Neutrophil (primary cell): ENCODE results near the gene MARCHF3.

Source experiments
- H3K27ac ChIP-seq: fragments of 200-600 bp; sonication (generic); 2 replicates; pipeline ENCODE4 v1.5.1; 2016; ENCODE audit warnings: mild to moderate bottlenecking, moderate library complexity
- H3K27me3 ChIP-seq: fragments of 200-600 bp; sonication (generic); 2 replicates; pipeline ENCODE4 v1.6.0; 2016; ENCODE audit warnings: mild to moderate bottlenecking
- H3K36me3 ChIP-seq: fragments of 200-600 bp; sonication (generic); 2 replicates; pipeline ENCODE4 v1.5.1; 2017
- H3K4me1 ChIP-seq, 2 experiments: fragments of 200-600 bp in 1 of 2; sonication (generic) in 1 of 2; 1 replicate in 1 of 2; 2 replicates in 1 of 2; pipeline versions ENCODE4 v1.5.1 to v1.6.1; 2013 to 2016; ENCODE audit warnings: low read depth in 1 of 2, low read length in 1 of 2, mild to moderate bottlenecking in 1 of 2, moderate library complexity in 1 of 2; ENCODE audit not compliant: control insufficient read depth in 1 of 2, insufficient read depth in 1 of 2
- H3K4me3 ChIP-seq, 2 experiments: fragments of 200-600 bp in 1 of 2; sonication (generic) in 1 of 2; 1 replicate in 1 of 2; 2 replicates in 1 of 2; pipeline ENCODE4 v1.5.1; 2013 to 2016; ENCODE audit warnings: low read depth in 1 of 2, low read length in 1 of 2, mild to moderate bottlenecking in 1 of 2, moderate library complexity in 1 of 2
- H3K9me3 ChIP-seq: fragments of 200-600 bp; sonication (generic); 2 replicates; pipeline ENCODE4 v1.5.1; 2016
- CTCF ChIP-seq: fragments of 200-600 bp; sonication (generic); IDR thresholded peaks from 2 replicates; pipeline ENCODE4 v1.5.1; 2016; ENCODE audit warnings: antibody characterized with exemption

MARCHF3 gene

GRCh38 chr5:126937771-126938170 is 92.6 kb downstream of the MARCHF3 start:
- TF ChIP-seq CTCF = no peak
- no peaks in the 10 kb centered on the region for H3K36me3 ChIP-seq
- no peak overlapping the region for H3K27ac ChIP-seq

GRCh38 chr5:126936775-126937418 is 93.5 kb downstream of the MARCHF3 start:
- H3K4me3 ChIP-seq = no peak overlapping the region

More at GRCh38 chr5:126937771-126938170, 92.6 kb downstream of the MARCHF3 start:
- Histone ChIP-seq H3K27me3 (no peaks in the 10 kb centered on the region), H3K4me3 (no peak overlapping the region), H3K4me1 (no peaks in the 10 kb centered on the region), H3K9me3 (no peaks in the 10 kb centered on the region)

GRCh38 chr5:126931963-126932660 is 98.2 kb downstream of the MARCHF3 start:
- no peaks in the 10 kb centered on the region for H3K9me3 ChIP-seq
- no peaks in the 10 kb centered on the region for H3K4me1 ChIP-seq
- no peak overlapping the region for H3K4me3 ChIP-seq
- H3K36me3 ChIP-seq = no peaks in the 10 kb centered on the region
- H3K27ac ChIP-seq = no peak overlapping the region
- H3K27me3 ChIP-seq = no peaks in the 10 kb centered on the region
- TF ChIP-seq CTCF = no peak

More at GRCh38 chr5:126936775-126937418, 93.5 kb downstream of the MARCHF3 start:
- H3K36me3 ChIP-seq = no peaks in the 10 kb centered on the region
- H3K9me3 ChIP-seq = no peaks in the 10 kb centered on the region
- H3K27ac ChIP-seq = no peak overlapping the region
- TF ChIP-seq CTCF = no peak
- H3K4me1 ChIP-seq = no peaks in the 10 kb centered on the region
- H3K27me3 ChIP-seq = no peaks in the 10 kb centered on the region

- no peak overlapping the region for H3K4me3 ChIP-seq
- no peak overlapping the region for H3K27ac ChIP-seq
- no peak for TF ChIP-seq CTCF
- no peaks in the 10 kb centered on the region for H3K36me3 ChIP-seq
- no peaks in the 10 kb centered on the region for H3K9me3 ChIP-seq
- H3K27me3 ChIP-seq = no peaks in the 10 kb centered on the region
- no peaks in the 10 kb centered on the region for H3K4me1 ChIP-seq
Measured at GRCh38 chr5:126928041-126928440, 102.3 kb downstream of the MARCHF3 start.

- no peak overlapping the region for H3K4me3 ChIP-seq
- TF ChIP-seq CTCF = no peak
- no peak overlapping the region for H3K27ac ChIP-seq
- H3K27me3 ChIP-seq = no peaks in the 10 kb centered on the region
- no peaks in the 10 kb centered on the region for H3K36me3 ChIP-seq
- no peaks in the 10 kb centered on the region for H3K9me3 ChIP-seq
- H3K4me1 ChIP-seq = no peaks in the 10 kb centered on the region
Measured at GRCh38 chr5:126927429-126927828, 102.9 kb downstream of the MARCHF3 start.
